WTC11 (cell line): ENCODE data around the gene RNF11.

Experiments used
- CREB1 ChIP-seq: sonication (generic); formaldehyde crosslinking; IDR thresholded peaks from 2 replicates; pipeline ENCODE4 v1.8.0; 2023; ENCODE audit warnings: mild to moderate bottlenecking, missing genetic modification reagents
- FOXP1 ChIP-seq: sonication (generic); formaldehyde crosslinking; IDR thresholded peaks from 2 replicates; pipeline ENCODE4 v1.8.0; 2022; ENCODE audit warnings: missing genetic modification reagents, mild to moderate bottlenecking, moderate library complexity, borderline replicate concordance
- NR1H2 ChIP-seq: sonication (generic); formaldehyde crosslinking; IDR thresholded peaks from 2 replicates; pipeline ENCODE4 v1.9.0; 2021; ENCODE audit warnings: mild to moderate bottlenecking, moderate library complexity, missing genetic modification reagents
- TEAD1 ChIP-seq: sonication (generic); formaldehyde crosslinking; IDR thresholded peaks from 2 replicates; pipeline ENCODE4 v1.8.0; 2022; ENCODE audit warnings: mild to moderate bottlenecking, missing genetic modification reagents
- ZNF396 ChIP-seq: fragments of 250-450 bp; sonication (Bioruptor Pico); IDR thresholded peaks from 2 replicates; pipeline ENCODE4 v1.8.0; 2021; ENCODE audit warnings: mild to moderate bottlenecking, moderate library complexity, borderline replicate concordance
- ZNF671 ChIP-seq: fragments of 250-450 bp; sonication (Bioruptor Pico); IDR thresholded peaks from 2 replicates; pipeline ENCODE4 v1.8.0; 2021; ENCODE audit warnings: mild to moderate bottlenecking
- TF ChIP-seq, protein P1 (sequence below): fragments of 200-600 bp; IDR thresholded peaks from 2 replicates; pipeline ENCODE4 v1.8.0; 2022; ENCODE audit warnings: antibody characterized with exemption
- TF ChIP-seq, protein P2 (sequence below): sonication (generic); formaldehyde crosslinking; IDR thresholded peaks from 2 replicates; pipeline ENCODE4 v1.8.0; 2022; ENCODE audit warnings: mild to moderate bottlenecking, missing genetic modification reagents

DNA sequence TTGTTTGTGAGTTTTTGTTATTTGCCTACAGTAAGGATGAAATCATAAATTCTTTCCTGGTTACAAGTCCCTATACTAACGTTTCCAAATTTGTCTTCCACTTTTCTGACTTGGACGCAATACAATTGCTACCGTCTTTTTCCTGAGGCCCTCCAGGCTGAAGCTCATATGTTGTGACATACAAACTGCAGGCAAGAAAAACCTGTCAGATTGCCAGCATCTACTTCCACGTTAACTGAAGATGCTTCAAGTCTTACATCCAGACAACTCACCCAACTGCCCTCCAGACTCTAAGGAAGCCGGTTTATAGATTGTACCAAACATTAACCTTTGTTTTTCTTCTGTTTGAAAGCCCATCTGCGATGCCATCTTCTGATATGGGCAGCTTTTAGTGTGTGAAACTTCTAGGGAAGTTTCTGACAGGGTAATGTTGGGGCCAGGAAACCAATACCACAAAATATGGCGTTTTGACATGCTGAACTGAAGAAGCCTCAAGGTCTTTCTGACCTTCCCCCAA lies 21.4 kb upstream of the RNF11 start:
- TF ChIP-seq, protein P1, sequence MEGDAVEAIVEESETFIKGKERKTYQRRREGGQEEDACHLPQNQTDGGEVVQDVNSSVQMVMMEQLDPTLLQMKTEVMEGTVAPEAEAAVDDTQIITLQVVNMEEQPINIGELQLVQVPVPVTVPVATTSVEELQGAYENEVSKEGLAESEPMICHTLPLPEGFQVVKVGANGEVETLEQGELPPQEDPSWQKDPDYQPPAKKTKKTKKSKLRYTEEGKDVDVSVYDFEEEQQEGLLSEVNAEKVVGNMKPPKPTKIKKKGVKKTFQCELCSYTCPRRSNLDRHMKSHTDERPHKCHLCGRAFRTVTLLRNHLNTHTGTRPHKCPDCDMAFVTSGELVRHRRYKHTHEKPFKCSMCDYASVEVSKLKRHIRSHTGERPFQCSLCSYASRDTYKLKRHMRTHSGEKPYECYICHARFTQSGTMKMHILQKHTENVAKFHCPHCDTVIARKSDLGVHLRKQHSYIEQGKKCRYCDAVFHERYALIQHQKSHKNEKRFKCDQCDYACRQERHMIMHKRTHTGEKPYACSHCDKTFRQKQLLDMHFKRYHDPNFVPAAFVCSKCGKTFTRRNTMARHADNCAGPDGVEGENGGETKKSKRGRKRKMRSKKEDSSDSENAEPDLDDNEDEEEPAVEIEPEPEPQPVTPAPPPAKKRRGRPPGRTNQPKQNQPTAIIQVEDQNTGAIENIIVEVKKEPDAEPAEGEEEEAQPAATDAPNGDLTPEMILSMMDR, result no peak
- TF ChIP-seq, protein P2, sequence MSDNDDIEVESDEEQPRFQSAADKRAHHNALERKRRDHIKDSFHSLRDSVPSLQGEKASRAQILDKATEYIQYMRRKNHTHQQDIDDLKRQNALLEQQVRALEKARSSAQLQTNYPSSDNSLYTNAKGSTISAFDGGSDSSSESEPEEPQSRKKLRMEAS (CRISPR knock-in tag), result no peak
- TF ChIP-seq CREB1 (CRISPR knock-in tag), result no peak
- TF ChIP-seq TEAD1 (CRISPR knock-in tag), result no peak
- TF ChIP-seq NR1H2 (CRISPR knock-in tag), result no peak
- no peak for TF ChIP-seq FOXP1
- no peak for TF ChIP-seq ZNF396 (CRISPR knock-in tag)
- no peak for TF ChIP-seq ZNF671 (CRISPR knock-in tag)
